GM21529 (cell line): ENCODE data around the gene ICA1L.
"Not testable (repeated sequence)": the region's sequence is repeated elsewhere in the genome, so short reads cannot be mapped to it uniquely, and the experiment has no call there.

Experiments used
- ATAC-seq: cut with Tn5 transposase; IDR thresholded peaks from one replicate; pipeline ENCODE4 v1.9.1; 2021; ENCODE audit not compliant: unreplicated experiment

ICA1L gene

DNA sequence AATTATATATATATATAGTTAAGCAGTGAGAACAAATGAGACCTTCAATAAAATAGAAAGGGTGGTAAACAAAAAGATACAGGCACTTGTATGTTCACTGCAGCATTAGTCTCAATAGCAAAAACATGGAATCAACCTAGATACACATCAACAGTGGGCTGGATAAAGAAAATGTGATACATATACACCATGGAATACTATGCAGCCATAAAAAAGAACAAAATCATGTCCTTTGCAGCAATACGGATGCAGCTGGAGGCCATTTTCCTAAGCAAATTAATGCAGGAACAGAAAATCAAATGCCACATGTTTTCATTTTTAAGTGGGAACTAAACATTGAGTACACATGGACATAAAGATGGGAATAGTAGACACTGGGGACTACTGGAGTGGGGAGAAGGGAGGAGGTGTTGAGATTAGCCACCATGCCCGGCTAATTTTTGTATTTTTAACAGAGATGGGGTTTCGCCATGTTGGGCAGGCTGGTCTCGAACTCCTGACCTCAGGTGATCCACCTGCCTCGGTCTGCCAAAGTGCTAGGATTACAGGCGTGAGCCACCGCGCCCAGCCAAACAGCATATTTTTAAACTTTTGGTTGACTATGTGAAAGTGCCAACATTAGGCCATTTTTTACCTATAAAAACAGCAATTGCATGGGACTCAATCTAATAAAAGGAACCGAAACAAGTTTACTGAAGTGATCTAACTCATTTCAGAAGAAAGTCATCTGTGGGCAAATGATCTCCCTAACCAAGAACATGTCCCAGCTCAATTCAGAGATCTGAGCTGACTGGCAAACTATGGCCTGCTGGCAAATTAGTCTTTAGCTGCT, 23.7 kb downstream of the ICA1L start:
- peak; percentile 90 for ATAC-seq

GRCh38 chr2:202844656-202845055, 26.9 kb downstream of the ICA1L start:
- ATAC-seq = no peak

GRCh38 chr2:202842690-202843089, 28.9 kb downstream of the ICA1L start:
- no peak for ATAC-seq

DNA sequence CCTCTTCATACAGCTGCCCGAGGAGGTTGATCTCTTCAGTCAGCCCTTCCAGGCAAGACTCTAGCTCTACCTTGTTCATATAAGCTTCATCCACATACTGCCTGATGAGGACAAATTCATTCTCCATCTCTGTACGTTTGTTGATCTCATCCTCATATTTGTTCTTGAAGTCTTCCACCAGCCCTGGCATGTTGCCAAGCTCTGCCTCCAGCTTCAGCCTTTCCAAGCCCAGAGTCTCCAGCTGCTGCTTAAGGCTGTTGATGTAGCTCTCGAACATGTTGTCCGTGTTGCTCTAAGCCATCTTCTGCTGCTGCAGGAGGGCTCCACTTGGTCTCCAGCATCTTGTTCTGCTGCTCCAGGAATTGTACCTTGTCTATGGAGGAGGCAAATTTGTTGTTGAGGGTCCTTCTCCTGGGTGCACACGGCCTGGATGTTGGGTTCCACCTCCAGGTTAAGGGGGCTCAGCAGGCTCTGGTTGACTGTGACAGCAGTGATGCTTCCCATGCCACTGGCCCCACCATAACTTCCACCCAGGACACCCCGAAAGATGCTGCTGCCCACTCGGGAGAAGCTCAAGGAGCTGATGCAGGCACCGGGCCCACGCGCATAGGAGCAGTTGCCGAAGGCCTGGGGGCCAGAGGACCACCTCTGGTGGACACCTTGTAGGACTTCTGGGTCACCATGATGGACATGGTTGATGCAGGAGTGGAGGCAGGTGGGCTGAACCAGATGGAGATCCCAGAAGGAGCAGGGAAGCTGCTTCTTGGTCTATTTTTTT, 30.3 kb downstream of the ICA1L start:
- ATAC-seq = no peak

DNA sequence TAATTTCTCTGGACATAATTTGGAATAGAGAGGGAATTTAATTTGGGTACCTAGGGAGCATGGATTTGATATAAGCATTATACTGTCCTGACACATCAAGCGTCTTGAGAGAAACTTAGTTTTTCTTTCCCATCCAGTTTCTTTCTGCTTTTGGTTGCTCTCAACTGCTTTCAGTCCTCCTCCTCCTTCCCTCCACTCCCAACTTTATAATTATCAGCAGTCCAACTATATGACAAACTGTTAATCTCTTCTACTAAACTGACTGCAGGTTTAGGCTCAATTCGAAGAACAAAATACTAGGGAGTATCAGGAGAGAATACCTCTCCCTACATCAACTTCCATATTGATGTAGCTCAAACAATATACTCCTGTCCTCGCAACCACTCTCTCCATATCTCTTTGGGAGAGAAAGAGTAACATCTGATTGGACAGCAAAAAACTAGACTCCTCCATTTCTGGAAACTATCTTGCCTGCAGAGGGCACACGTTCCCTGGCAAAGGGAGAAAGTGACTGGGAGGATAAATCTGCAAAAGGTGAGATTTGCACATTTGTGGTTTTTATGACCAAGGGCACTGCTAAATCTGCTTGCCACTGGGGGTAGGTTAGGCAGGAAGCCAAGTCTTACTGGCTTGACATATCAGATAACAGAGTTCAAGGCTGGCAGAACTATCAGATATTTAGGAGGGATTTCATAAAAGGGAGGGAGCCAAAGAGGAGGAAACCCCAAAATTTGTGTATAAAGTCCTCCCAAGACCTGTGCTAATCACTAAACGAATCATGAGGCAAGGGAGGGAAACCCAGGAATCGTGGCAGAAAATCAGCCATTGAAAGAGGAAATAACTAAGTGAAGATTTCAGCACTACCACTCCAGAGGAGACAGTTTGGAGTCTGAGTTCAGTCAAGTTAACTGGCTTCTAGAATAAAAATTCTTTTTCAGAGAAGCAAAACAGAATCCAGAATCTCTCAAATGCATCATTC, 40.0 kb downstream of the ICA1L start:
- ATAC-seq = no peak

DNA sequence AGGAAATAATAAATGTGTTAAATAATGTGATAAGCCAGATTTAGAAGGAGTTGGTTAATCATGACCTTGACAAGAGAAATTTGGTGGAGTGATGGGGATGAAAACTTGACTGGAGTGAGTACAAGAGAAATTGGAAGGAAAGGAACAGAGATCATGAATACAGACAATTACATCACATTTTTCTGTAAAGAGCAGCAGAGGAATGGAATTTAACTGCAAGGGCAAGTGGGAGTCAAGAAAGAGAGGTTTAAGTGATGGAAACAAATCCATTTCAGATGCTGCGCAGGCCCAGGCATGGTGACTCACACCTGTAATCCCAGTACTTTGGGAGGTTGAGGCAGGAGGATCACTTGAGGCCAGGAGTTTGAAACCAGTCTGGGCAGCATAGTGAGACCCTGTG, 46.7 kb downstream of the ICA1L start:
- no peak for ATAC-seq

GRCh38 chr2:202822411-202822810, 49.2 kb downstream of the ICA1L start:
- ATAC-seq = no peak

- no peak for ATAC-seq
Measured at GRCh38 chr2:202821206-202822160, 50.1 kb downstream of the ICA1L start.

- ATAC-seq = no peak
Measured at GRCh38 chr2:202818321-202818720, 53.2 kb downstream of the ICA1L start.

- ATAC-seq = no peak
Measured at GRCh38 chr2:202817771-202818170, 53.8 kb downstream of the ICA1L start.

GRCh38 chr2:202815548-202816360, 55.8 kb downstream of the ICA1L start:
- ATAC-seq = no peak

DNA sequence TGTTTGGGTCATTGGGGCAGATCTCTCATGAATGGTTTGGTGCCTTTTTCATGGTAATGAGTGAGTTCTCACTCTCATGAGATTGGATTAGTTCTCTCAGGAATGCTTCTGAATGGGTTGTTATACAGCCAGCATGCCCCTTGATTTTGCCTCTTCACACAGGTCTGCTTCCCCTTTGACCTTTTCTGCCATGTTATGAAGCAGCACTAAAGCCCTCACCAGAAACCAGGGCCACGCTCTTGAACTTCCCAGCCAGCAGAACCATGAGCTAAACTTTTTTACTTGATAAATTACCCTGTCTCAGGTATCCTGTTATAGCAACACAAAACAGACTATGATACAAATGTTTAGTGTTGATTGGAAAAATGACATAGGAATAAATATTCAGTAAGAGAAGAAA, 57.3 kb downstream of the ICA1L start:
- ATAC-seq = no peak

DNA sequence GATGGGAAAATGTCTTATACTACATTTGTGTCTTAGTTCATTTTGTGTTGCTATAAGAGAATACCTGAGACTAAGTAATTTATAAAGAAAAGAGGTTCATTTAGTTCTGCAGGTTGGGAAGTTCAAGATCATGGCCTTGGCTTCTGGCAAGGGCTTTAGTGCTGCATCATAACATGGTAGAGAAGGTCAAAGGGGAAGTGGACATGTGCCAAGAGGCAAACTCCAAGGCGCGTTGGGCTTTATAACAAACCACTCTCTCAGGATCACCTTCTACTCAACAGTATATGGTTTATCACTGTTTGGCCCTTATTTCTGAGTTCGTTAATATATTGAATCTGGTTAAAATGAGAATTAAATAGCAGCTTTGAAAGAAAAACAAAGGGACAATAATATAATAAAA, 58.2 kb downstream of the ICA1L start:
- no peak for ATAC-seq

DNA sequence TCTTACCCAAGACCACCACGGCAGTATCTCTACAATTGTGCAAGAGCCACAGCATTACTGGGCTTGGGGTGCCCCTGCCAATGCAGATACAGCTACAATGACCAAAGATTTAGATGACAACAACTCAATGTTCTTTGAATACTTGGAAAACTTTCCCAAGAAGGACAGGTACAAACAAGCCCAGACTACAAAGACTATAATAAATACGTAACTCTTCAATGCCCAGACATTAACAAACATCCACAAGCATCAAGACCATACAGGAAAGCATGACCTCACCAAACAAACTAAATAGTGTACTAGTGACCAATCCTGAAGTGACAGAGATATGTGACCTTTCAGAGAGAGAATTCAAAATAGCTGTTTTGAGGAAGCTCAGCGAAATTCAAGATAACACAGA, 62.8 kb downstream of the ICA1L start:
- ATAC-seq = no peak

DNA sequence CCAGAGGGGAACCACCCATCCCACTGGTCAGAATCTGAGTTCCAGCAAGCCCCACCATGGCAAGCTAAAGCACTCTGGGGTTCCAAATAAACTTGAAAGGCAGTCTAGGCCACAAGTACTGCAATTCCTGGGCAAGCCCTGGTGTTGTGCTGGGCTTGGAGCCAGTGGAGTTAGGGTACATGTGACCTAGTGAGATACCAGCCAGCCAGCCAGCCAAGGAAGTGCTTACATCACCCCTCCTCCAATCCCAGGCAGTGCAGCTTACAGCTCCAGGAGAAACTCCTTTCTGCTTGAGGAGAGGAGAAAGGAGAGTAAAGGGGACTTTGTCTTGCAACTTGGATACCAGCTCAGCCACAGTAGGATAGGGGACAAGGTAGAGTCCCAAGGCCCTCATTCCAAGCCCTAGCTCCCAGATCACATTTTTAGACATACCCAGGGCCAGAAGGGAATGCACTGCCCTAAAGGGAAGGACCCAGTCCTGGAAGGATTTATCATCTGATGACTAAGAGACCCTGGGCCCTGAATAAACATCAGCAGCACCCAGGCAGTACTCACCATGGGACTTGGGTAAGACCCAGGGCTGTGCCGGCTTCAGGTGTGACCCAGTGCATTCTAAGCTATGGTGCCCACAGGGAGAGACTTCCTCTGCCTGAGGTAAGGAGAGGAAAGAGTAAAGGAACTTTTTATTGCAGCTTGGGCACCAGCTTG, 64.0 kb downstream of the ICA1L start:
- not testable (repeated sequence) for ATAC-seq

DNA sequence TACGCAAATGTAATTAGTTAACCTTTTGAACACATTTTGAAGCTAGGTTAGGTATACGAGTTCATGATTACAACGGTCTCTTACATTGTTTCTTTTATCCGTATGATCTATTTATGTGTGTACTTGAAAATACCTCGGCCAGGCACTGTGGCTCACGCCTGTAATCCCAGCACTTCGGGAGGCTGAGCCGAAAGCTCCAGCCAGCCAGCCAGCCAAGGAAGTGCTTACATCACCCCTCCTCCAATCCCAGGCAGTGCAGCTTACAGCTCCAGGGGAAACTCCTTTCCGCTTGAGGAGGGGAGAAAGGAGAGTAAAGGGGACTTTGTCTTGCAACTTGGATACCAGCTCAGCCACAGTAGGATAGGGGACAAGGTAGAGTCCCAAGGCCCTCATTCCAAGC, 65.7 kb downstream of the ICA1L start:
- ATAC-seq = not testable (repeated sequence)

DNA sequence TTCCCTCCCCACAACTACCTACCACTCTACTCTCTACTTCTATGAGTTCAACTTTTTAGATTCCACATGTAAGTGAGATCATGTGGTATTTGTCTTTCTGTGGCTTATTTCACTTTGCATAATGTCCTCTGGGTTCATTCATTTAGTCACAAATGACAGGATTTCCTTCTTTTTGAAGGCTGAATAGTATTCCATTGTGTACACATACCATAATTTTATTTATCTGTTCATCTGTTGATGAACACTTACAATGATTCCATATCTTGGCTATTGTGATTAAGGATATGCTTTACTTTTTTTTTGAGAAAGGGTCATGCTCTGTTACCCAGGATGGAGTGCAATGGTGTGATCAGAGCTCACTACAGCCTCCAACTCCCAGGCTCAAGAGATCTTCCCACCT, 73.6 kb downstream of the ICA1L start:
- ATAC-seq = no peak

GRCh38 chr2:202790676-202791075, 80.9 kb downstream of the ICA1L start:
- ATAC-seq = no peak

GRCh38 chr2:202786842-202787241, 84.7 kb downstream of the ICA1L start:
- ATAC-seq = no peak
